GM18873 (cell line): Measurements from ENCODE around the gene LGI2.

Source experiments
- ATAC-seq: cut with Tn5 transposase; IDR thresholded peaks from one replicate; pipeline ENCODE4 v1.9.1; 2021; ENCODE audit warnings: mild to moderate bottlenecking, moderate library complexity, moderate number of reproducible peaks; ENCODE audit not compliant: unreplicated experiment, low FRiP score

Gene LGI2

DNA sequence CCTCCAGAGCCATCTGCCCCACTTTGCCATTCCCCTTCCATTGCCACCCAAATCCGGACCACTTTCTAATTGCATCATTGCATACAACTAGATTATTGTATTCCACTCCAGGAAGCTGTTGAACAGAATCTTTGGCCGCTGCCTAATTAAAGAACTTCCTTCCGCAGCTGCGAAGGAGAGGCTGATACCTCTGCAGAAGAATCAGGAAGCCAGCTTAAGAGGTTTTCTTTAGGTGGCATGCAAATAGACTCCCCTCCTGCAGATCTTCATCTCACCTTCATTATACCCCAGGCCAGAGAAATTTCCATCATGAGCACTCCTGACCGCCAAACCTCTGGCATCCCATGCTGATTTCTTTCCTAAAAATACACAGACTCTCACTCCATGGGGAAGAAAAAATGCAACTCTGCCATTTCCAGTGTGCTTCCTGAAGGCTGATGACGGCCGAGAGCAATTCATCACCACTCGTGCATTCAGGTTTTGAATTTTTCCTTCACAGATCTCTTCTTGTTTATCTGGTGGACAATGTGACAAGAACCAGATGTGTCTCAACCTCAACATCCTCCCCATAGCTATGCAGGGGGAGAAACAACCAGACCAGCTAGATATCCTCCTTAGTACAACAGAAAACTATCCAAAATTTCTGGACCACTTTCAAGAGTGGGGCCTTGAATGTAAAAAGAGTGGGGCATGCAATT is 31.2 kb downstream of the LGI2 start:
- no peak for ATAC-seq

DNA sequence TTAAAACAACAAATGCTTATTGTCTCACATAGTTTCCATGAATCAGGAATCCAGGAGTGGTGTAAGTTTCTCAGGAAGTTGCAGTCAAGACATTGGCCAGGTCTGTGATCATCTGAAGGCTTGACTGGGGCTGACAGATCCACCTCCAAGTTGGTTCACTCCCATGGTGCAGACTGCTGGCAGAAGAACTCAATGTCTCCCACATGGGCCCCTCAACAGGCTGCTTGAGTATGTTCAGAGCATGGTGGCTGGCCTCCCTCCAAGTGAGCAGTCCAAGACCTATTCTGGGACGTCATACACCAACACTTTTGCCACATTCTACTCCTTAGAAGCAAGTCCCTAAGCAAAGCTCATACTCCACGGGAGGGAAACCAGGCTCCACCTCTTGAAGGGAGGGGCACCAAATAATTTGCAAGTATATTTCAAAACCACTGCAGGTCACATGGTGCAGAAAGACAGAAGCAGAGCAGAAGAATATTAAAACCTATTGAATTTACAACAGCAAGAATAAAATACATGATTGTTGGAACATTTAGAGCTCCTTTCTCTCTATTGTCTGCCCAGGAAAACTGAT is 35.3 kb downstream of the LGI2 start:
- ATAC-seq = no peak

DNA sequence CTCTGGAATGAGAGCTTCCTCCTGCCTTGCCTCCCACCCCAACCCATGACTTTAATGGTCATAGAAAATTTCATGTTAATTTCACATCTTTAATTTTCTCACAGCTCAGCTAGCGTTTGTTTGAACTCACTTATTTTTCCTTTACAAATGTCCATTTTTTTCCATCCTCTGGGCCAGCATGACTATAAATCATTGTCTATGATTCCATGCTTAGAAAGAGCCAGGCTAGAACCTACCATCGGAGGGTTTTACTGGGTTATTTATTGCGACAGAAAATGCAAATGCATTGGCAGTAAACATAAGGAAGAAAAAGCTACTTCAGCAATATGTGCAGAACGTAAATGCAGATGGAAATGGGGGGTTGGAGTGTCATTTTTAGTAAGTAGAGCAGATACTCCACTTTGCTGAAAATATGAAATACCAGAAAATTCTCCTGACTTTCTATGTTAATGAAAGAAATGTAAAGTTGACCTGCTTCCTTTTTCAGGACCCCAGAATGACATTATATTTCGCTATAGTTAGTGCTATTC is 37.1 kb downstream of the LGI2 start:
- ATAC-seq = no peak

DNA sequence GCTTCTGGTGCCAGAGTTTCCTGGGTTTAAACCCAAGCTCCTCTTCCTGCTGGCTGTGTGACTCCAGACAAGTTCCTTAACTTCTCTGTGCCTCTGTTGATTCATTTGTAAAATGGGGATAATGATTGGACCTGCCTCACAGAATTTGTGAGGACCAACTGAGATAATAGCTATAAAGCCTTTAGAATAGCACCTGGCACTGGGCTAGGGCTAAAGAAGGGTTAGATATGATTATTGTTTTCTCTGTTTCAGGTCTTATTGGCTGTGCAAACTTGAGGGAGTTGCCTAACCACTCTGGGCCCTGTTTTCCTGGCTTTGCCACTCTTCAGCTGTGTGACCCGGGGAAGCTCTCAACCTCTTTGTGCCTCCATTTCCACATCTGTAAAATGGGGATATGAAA is 37.8 kb downstream of the LGI2 start:
- no peak for ATAC-seq

DNA sequence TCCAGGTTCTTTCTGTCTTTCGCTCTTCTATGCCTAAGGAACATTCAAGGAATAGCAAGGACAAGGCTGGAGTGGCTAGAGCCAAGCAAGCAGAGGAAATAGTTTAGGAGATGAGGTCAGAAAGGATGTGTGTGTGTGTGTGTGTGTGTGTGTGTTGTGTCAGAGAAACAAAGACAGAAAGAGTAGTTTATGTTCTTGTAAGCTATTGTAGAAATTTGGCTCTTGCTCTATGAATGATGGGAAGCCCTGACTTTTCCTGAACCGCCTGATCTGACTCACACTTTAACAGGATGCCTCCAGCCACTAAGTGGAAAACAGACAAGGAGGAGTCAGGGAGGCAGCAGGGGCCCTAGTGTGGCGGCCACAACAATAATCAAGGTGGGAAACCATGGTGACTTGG is 39.7 kb downstream of the LGI2 start:
- ATAC-seq = no peak

DNA sequence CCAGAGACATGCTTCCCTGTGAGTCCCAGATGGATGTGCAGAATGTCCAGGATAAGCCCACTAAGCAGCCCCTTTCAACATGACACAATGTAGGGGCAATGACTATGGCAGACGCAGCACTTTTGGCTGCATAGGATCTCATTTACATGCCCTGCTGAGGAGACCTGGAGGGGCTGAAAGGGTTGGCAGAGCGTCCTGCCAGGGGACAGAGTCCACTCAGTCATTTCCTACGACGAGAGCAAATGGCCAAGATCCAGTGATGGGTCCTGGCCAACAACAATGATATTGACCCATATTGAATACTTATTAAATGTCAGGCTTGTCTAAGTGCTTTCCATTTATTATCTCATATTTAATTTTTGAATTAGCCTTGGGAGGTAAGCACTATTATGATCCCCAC is 41.4 kb downstream of the LGI2 start:
- ATAC-seq = no peak

DNA sequence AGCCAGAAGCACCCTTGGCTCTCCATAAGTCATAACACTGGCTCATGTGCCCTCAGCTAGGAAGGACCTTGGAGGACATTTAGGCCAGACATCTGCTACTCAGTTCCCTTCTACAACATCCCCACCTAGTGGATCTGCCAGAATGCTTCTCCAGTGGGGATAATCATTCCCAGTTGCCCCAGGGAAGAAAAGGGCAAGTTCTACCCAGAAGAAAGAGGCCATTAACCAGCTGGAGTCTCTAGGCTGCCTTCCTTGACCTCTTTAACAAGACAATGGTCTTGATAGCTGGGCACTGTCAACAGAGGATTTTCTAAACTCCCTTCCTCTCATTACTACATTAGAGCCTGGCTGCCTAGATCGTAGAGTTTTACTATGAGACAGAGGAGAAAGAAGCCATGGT is 42.0 kb downstream of the LGI2 start:
- no peak for ATAC-seq

DNA sequence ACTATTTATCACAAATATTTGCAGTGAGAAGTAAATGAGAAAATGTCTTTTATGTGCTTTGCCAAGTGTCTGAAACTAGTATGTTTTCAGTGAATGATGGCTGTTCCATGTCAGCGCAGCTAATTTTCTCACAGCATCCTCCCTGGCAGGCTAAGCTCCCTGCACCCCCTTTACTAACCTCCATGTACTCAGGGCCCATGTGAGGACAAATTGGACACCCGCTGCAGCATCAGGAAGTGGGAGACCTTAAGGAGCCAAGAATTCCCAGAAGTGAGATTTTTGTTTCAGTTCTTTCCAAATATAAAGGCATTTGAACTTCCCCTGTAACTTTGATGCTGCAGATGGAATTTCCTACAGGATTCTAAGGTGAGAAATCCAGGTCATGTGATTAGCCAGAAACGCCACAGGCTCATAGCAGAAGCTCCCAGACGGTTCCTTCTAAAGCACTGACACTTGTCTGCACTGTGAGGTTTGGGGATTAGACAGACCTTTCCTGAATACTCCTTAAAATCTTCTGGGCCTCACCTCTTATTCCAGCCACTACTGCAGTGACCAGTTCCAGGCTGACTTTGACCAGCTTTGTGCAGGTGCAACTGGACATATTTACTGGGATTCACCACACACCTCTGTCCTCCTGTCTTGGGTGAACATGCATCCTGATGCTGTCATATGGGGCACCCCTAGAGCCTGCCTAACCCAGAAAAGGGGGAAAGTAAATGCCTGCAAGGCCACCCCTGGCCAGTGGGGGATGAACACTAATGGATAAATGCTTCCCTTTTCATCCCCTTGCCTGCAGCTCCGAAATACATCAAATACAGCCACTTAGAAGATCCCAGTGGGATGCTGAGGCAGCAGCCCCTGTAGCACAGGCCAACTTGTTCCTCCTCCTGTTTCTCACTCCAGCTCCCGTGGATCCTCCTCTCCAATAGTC is 45.9 kb downstream of the LGI2 start:
- ATAC-seq = no peak

DNA sequence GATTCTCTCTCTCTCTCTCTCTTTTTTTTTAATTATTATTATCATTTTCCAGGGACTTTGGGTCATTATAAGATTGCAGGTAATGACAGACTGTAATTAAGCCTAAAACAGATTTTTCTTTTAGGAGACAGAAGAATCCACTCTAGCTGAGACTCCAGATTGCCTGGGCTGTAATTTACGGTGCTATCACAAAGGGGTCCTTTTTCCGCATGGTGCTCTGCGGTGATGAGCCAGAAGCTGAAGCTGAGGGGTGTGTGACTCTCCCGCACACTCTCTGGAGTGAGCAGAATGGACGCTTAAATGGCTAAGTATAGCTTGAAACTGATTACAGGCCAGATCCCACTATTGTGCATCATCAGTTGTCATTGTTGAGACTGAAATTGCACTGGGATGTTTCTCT is 50.0 kb downstream of the LGI2 start:
- no peak for ATAC-seq

DNA sequence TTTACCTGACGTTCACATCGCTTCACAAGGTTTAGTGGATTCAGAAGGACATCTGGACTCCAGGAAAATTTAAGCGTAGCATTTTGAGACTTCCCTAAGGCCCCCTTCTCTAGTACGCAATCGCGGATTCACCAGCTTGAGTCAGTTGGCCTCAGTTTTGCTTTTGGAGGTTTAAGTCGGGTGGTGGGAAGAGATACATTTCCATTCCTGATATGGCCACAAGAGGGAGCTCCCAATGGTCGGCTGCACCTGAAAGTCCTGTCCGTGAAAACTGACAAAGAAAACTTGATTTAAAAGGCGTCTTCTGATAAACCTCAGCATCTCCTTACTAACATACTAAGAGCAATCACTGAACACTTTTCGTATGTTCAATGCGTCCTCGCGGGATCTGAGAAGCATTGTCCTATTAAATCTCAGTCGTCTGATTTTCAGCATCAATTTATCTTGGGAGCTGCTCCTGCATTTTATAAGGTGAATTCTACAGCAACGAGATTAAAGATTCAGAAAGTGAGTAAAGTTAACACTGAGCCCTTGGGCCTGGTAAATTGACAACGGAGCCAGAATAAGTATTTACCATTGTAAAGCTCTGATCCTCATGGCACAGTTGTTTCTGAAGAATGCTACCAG is 50.6 kb downstream of the LGI2 start:
- no peak for ATAC-seq

DNA sequence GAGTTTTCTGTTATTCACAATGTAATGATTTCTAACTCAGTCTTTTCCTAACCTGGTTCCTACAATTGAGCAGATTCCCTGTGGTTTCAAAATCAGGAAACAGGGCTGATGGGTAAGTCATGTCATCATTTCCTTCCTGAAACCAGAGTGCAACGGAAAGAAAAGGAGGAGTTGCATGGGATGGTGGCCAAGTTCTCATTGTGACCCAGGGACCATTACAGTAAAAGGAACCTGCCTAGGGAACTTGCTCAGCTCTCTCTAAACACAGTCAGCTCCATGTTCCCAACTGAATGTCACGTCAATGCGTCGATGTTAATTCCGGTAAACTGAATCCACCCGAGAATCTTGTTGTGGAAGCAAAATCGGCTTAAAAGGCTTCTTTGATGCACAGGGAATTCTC is 51.2 kb downstream of the LGI2 start:
- no peak for ATAC-seq

DNA sequence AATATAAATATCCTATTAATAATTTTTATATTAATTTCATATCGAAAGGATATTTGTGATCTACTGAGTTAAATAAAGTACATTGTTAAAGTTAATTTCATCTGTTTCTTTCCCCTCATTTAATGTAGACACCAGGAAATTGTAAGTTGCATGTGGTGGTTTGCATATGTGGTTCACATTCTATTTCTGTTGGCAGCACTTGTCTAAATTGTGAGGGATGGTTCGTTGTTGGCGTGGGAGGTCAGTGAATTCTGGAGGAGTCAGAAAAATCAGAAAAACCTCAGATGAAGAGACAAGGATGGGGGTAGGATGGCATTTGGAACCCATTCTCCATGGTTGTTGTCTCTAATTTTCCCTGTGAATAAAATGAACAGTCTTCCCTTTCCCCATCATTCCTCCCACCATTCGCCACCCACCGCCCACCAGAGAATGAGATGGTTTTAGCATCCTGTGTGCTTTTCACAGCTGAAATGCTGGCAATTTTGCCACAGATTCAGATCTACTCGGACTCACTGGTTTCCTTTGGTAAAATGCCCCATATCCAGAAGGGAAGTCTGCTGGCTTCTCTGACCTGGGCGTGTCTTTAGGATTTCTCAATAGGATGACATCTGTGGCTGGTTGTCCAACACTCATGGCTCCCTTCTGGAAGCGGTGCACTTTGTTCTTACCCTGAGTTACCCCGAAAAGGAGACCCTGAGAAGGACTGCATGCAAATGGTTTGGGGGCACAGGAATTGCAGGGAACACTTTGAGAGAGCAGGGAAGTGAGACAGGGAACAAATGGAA is 52.3 kb downstream of the LGI2 start:
- ATAC-seq = no peak

DNA sequence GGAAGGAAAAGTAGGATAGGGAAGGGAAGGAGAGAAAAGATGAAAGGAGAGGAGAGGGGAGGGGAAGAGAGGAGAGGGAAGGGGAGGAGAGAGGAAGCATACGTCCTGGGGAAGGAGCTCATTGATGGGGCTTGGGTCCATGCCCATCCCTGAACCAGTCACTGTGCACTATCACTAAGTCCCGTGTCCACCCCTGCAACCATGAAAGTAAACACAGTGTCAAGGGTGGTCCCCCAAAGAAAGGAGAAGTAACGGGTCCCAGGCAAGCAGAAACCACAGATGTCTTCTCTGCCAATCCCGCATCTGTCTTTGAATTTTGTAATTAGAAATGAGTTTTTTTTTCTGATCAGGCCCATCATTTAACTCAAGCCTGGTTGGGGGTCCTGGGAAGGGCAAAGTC is 55.2 kb downstream of the LGI2 start:
- ATAC-seq = no peak

DNA sequence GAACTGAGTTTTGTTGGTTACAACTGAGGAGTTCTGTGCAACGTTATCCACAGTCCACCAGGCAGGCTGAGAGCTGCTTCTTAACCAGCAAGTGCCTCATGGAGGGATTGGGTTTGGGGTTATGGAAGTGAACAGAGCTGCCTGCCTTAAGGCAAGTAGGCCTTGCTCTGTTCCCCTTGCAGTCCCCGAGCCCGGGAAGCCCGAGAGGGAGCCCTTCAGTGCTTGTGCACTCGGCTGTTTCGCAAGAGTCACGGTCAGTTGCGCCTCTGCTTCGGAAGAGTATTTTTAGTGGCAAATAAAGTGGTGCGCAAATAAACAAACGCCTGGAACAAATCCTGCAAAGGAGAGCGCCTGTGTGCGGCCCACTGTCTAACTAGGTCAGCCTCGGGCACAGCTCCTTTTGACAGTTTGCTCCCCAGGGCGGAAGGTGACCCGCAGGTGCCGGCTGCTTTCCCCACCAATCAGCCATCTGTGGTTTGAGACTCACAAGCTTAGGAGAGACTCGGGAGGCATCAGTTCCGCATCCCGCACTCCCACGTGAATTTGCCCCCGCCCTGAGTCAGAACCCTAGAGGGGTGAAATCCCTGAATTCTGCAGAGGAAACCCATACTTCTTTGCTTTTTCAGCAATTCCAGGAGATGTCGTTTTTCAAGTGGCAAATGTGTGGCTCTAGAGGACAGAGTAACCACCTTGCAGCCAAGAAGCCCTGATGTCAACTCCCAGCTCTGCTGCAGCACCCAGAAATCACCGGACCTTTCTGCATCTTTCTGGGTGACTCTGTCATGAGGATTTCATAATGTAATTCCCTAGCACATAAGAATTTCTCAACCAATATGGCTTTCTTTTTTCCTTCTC is 56.8 kb downstream of the LGI2 start:
- ATAC-seq = no peak

DNA sequence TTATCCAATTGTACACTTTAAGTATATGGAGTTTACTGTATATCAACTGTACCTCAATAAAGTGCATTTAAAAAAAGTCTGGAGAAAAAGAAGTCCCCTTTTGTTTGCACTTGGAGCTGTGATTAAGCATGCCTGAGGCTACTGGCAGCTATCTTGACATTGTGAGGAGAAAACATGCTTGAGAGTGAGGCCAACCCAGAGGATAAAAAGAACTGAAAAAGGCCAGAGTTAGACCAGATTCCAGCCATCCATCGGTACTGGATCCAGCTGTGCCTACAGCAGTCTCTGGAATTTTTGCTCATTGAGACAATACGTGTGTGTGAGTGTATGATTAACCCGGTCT is 57.4 kb downstream of the LGI2 start:
- no peak for ATAC-seq

DNA sequence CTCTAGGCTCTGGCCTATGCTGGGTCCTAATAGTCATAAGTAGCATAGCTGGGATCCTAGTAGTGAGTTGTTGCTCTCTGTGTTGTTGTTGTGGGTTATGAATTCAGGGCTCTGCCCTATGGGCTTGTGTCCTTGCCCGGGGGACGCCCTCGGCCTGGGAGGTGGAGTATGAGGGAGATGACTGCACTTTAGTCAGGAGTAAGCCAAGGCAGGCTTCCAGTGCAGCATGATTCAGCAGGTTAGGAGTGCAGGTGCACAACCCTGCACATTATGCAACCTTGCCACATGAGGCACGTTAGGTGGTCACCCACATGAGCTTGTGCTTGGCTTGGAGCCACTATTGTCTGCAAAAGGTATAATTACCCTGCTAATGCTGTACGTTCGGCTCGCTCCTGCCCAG is 59.6 kb downstream of the LGI2 start:
- ATAC-seq = no peak

DNA sequence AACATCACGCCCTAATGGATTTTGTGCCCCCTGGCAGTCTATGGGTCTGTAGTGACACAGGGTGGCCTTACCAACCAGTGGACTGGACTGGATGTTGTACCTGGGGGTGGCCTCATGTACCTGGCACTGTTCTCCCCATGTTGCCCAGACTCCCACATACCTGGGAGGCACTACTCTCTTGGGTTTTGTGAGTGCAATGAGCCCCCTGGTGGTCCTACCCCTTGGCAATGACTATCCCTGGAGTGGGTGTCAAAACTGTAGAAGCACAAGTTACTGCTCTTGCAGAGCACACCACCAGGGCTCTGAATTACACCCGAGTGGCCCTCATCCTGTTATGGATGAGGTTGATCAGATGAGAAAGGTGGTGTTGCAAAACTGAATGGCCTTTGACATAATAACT is 60.1 kb downstream of the LGI2 start:
- no peak for ATAC-seq

DNA sequence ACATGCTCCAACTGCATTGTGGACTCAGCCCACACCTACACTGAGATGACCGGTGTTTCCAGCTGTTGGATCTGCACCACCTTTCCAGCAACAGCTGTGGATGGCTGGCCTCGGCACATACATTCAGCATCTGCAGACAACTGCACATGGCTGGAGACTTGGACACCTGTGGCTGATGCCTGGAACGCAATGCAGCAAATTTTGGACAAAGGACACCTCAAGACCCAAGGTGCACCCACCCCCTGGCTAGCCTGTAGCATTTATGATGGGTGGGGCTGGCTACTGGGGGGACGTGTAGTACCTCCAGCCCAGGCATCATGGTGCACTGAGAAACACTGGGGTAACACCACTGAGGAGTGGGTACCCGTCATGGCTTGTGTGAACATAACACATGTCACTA is 60.6 kb downstream of the LGI2 start:
- ATAC-seq = no peak

DNA sequence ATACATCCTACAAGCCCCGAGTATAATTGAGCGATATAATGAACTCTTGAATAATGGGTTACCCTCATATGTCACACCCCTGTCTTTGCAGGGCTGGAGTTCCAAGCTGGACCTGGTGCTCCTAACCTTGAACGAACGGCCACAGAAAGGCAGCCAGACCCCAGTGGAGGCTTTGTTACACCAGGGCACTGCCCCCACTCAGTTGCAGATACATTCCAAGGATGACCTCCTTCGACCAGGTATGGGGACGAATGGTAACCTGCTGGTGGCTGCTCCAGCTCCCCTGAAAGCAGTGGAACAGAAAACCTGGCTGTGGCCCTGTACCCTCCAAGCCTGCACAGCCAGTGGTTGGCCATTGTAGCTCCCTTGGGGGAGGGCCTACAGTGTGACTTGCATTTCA is 61.3 kb downstream of the LGI2 start:
- ATAC-seq = no peak
